H1 (cell line): ENCODE data around the gene FANCD2.

Source experiments
- CREB1 ChIP-seq: IDR thresholded peaks from 2 replicates; pipeline ENCODE4 v1.6.1; 2012; ENCODE audit warnings: inconsistent platforms
- EZH2 ChIP-seq: fragments of 200-600 bp; sonication (generic); IDR thresholded peaks from 2 replicates; pipeline ENCODE4 v1.7.1; 2012; ENCODE audit warnings: low read depth, mild to moderate bottlenecking, moderate library complexity, low read length, inconsistent platforms; ENCODE audit not compliant: severe bottlenecking
- HDAC2 ChIP-seq, 2 experiments: fragments of 300-600 bp in 1 of 2; sonication (generic) in 1 of 2; IDR thresholded peaks; 2 replicates each; pipeline ENCODE4 v1.6.1; 2011 to 2012; ENCODE audit warnings: low read depth in 2 of 2, low read length in 2 of 2, mild to moderate bottlenecking in 2 of 2, moderate library complexity in 2 of 2, borderline replicate concordance in 1 of 2, inconsistent platforms in 1 of 2
- POLR2A ChIP-seq, 2 experiments: IDR thresholded peaks; 1 replicate in 1 of 2; 2 replicates in 1 of 2; pipeline ENCODE4 v1.6.1; 2011; ENCODE audit warnings: low read depth in 2 of 2, low read length in 2 of 2, mild to moderate bottlenecking in 2 of 2; ENCODE audit errors: control extremely low read depth in 1 of 2
- POLR2AphosphoS5 ChIP-seq: IDR thresholded peaks from 2 replicates; pipeline ENCODE4 v1.6.1; 2011; ENCODE audit warnings: low read depth, low read length
- RBBP5 ChIP-seq: IDR thresholded peaks from 2 replicates; pipeline ENCODE4 v1.7.1; 2012; ENCODE audit warnings: low read depth, mild to moderate bottlenecking, inconsistent platforms, low read length, moderate library complexity, borderline replicate concordance
- TAF1 ChIP-seq: IDR thresholded peaks from 2 replicates; pipeline ENCODE4 v1.6.1; 2011; ENCODE audit warnings: mild to moderate bottlenecking, low read depth, low read length
- ZNF274 ChIP-seq: IDR thresholded peaks from 2 replicates; pipeline ENCODE4 v1.7.0; 2012; ENCODE audit warnings: low read length, borderline replicate concordance; ENCODE audit errors: extremely low read depth

DNA sequence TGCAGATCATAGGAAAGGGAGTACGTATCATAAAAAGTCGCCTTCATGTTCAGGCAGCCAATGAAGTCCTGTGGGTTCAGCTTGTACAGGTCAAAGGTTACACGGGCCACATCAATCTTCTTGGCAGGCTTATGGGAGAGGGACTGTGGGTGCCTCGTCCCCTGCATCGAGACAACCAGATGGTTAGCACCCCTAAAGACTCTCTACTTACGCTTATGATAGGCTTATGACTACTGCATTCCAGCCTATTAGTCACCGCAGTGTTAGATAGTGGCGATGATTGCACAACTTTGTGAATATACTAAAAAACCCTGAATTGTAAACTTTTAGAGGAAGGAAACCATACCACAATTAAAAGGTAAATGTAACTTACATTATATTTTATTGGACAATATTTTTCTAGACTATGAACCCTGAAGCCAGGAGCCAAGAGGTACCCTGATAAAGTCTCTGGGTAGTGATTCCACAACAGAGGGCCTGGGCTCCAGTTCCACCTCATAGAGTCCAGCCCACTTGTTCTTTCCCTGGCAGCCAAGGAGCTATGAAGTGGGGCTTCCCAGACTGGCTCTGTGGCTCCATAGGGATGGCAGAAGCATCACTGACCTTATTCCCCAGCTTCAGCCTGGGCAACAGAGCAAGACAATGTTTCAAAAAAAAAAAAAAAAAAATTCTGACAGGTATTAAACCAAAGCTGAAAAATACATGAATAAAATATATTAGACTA is 2.5 kb upstream of the FANCD2 start:
- TF ChIP-seq TAF1 (no peak), HDAC2 (IDR thresholded peaks at IDR 0.05; ENCODE audit: borderline replicate concordance in 1 of 2, low read depth in 2 of 2, low read length in 2 of 2) (no peak), POLR2AphosphoS5 (no peak), RBBP5 (no peak), EZH2 (no peak), ZNF274 (no peak), CREB1 (no peak), POLR2A (IDR thresholded peaks at IDR 0.05; ENCODE audit: control extremely low read depth in 1 of 2, low read depth in 2 of 2, low read length in 2 of 2) (no peak)
